ENCODE measurements around the gene ANGPTL8.

ANGPTL8 gene, protein sequence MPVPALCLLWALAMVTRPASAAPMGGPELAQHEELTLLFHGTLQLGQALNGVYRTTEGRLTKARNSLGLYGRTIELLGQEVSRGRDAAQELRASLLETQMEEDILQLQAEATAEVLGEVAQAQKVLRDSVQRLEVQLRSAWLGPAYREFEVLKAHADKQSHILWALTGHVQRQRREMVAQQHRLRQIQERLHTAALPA

DNA sequence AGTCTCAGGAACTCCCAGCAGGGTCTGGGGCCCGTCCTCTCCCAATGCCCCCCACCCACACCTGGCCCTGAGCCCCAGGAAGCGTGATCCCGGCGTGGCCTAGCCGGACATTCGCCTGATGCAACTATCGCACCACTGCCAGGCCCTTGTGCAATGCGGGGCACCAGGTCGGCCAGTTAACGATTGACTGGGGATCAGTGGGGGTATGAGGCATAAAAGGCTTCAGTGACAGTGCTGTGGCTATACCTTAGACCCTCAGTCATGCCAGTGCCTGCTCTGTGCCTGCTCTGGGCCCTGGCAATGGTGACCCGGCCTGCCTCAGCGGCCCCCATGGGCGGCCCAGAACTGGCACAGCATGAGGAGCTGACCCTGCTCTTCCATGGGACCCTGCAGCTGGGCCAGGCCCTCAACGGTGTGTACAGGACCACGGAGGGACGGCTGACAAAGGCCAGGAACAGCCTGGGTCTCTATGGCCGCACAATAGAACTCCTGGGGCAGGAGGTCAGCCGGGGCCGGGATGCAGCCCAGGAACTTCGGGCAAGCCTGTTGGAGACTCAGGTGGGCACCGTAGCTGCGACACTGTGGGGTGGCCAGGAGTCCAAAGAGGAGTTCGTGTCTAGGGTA, at the start of gene ANGPTL8:
TSS of gene ANGPTL8 (plus strand) at position 243 of the 624 bp plus-strand sequence. CDS start at position 262, 19 bp downstream.
- peak; percentile 50 for DNase-seq (ENCODE audit: low spot score)

DNA sequence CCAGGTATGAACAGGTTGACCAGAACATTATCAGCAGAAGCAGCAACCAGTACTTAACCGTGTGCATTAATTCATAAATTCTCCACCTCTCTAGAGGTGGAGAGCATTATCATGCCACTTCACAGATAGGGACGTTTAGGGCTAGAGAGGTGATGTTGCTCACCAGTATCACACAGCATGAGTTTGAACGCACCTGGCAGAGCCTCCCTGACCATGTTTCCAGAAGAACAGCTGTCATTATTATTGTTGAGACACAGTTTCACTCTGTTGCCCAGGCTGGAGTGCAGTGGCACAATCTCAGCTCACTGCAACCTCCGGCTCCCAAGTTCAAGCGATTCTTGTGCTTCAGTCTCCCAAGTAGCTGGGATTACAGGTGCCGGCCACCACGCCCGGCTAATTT, 48.9 kb upstream of the ANGPTL8 start:
- no peak for DNase-seq (ENCODE audit: low spot score)

- DNase-seq (ENCODE audit: low spot score): peak; percentile 83
Measured at GRCh38 chr19:11191273-11191755, 48.1 kb upstream of the ANGPTL8 start.

GRCh38 chr19:11191934-11192333, 47.5 kb upstream of the ANGPTL8 start:
- no peak for DNase-seq (ENCODE audit: low spot score)

GRCh38 chr19:11192957-11193939, 46.2 kb upstream of the ANGPTL8 start:
- no peak for DNase-seq (ENCODE audit: low spot score)

DNA sequence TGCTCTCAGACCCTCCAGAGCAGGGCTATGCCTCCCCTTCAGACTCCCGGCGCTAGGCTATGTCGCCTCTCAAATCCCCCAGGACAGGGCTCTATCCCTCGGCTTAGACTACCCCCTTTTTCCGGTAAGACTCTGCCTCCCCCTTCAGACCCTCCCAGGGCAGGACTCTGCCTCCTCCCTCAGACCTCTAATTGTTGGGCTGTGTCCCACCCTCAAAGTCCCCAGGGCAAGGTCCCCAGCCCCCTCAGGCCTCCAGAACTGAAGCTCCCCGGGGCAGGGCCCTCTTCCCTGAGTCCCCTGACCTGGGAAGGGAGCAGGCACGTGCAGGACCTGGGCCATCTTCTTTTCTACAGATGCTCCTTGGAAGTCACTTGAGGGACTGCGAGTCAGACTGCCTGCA, 45.2 kb upstream of the ANGPTL8 start:
- DNase-seq (ENCODE audit: low spot score): no peak

- DNase-seq (ENCODE audit: low spot score): peak; percentile 74
Measured at GRCh38 chr19:11194656-11195558, 44.5 kb upstream of the ANGPTL8 start.

- no peak for DNase-seq (ENCODE audit: low spot score)
Measured at GRCh38 chr19:11195681-11196080, 43.7 kb upstream of the ANGPTL8 start.

- DNase-seq (ENCODE audit: low spot score): peak; percentile 80
Measured at GRCh38 chr19:11196406-11197287, 42.8 kb upstream of the ANGPTL8 start.

DNA sequence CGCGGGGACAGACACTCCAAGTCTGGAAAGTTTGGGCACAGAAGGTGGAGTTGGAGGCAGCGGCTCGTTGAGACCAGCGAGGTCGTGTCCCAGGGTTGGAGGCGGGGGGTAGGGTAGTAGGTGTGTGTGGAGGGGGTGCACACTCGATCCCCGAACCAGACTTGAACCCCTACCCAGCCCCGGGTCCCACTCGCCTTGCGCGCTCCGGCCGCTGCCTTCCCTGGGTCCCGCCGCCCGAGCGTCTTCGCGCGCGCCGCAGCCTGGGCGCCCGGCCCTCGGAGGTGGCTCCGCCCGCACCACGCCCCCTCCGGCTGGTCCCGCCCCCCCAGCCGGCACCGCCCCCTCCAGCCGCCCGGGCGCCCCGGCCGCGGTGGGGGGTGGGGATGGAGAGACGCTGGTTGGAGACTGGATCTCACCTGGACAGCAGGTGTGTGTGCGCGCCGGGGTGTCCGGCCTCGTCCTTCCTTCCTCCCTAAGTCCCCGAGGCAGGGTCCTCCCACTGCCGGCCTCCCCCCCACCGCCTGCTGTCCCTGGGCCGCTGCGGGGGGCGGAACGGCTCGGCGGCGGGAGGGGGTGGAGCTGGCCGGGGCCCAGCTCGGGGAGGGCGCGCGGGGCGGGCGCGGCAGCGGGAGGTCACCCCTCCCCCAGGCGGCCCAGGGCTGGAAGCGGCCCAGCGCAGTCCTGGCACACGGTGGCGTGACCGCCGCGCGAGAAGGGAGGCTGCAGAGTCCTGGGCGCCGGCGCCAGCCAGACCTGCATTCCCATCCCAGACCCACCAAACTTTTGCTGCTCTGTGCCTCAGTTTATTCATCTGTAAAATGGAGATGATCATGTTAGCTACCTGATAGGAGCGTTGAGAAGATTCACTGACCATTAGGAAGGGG, 41.9 kb upstream of the ANGPTL8 start, which contains the start of gene KANK2:
TSS of gene KANK2 (minus strand) at position 255 of the 884 bp plus-strand sequence. CDS start 3,034 bp downstream, outside the sequence.
- peak; percentile 93 for DNase-seq (ENCODE audit: low spot score)

DNA sequence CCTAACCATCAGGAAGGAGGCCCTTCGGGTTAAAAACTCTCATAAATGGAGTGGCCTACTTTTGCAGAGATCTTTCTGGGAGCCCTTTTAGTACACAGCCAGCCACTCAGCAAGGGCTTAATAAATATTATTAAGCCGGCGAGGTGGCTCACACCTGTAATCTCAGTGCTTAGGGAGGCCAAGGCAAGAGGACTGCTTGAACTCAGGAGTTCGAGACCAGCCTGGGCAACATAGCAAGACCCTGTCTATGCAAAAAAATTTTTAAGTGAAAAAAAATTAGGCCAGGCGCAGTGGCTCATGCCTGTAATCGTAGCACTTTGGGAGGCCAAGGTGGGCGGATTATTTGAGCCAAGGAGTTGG, 41.3 kb upstream of the ANGPTL8 start:
- no peak for DNase-seq (ENCODE audit: low spot score)

DNA sequence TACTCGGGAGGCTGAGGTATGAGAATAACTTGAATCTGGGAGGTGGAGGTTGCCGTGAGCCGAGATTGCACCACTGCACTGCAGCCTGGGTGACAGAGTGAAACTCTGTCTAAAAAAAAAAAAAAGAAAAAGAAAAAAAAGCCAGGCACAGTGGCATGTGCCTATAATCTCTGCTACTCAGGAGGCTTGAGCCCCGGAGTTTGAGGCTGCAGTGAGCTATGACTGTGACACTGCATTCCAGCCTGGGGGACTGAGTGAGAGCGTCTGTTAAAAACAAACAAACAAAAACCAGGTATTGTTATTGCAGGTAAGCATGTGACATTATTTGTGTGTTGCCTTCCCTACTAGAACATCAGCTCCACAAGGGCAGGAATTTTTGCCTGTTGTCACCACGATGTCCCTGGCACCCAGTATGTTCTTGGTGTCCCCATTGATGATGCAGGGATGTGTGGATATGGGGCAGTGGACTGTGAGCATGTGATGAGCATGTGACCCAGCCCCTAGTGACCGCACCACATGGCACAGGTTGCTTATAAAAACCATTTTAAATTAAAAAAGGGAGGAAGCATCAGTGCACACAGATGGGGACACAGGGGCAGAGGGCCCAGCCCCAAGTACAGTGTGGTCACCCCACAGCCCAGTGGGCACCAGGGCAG, 40.5 kb upstream of the ANGPTL8 start:
- DNase-seq (ENCODE audit: low spot score): no peak

GRCh38 chr19:11199517-11199916, 39.9 kb upstream of the ANGPTL8 start:
- DNase-seq (ENCODE audit: low spot score): no peak

- DNase-seq (ENCODE audit: low spot score): no peak
Measured at GRCh38 chr19:11200015-11200574, 39.3 kb upstream of the ANGPTL8 start.

DNA sequence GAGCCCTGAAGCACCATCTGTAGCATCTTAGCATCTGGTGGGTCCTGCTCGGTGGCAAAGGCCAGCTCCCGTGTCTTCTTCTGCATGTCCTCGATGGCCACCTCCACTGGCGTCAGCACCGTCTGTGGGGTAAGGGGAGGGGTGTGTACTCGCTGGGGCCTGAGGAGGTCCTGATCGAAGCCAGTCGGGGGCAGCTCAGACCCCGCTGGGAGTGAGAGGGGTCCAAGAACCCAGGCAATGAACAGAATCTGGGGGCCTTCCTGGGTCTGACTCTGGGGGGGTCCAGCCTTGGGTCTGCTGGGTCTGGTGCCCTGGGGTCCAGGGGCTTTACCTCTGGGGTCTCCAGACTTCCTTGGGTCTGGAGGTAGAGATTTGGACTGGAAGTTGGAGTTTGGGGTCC, 38.5 kb upstream of the ANGPTL8 start:
- no peak for DNase-seq (ENCODE audit: low spot score)

DNA sequence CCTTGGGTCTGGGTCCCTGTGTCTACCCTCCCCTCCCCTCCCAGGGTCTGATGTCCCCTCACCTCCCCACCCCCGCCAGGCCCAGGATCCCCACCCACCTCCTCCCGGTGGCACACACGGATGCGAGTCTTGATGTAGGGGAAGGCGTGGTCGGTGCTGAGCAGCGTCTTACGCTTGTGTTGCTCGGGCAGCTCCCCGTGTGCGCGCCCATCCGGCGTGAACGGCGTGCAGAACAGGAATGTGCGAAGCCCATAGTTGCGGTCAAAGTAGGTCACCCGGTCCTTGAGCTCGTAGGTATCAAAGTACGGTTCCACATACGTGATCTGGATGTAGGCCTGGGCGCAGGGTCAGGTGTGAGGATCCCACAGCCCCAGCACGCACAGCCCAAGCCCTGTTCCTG, 37.6 kb upstream of the ANGPTL8 start:
- no peak for DNase-seq (ENCODE audit: low spot score)

- DNase-seq (ENCODE audit: low spot score): no peak
Measured at GRCh38 chr19:11202488-11203193, 36.8 kb upstream of the ANGPTL8 start.
